ENCODE measurements around the gene RNPEP. TPM values are rescaled to one million over a fixed set of nuclear protein-coding genes. Genes with fewer than 3 reads are reported as not detected.

Gene RNPEP
- total and polyA plus RNA-seq, 4 donors = 28.0 to 43.1 (median 30.3) TPM

GRCh38 chr1:202034149-202034682 is 51.8 kb downstream of the RNPEP start:
- ATAC-seq (ENCODE audit: low FRiP score) = no peak
- peak overlapping the region; percentile 1 to 83 for H3K27ac ChIP-seq (ENCODE audit: low read depth in 1 of 2, low read length in 2 of 2)
- DNase-seq = no peak
- no peak overlapping the region for H3K4me3 ChIP-seq (ENCODE audit: low read length in 2 of 2)
- 67 to 68% methylated on average over 7 of the region's 7 CpGs for WGBS, 2 donors
- intact Hi-C loops (cut with DNase I) = no loop called here
- no peaks in the 10 kb centered on the region for H3K36me3 ChIP-seq (ENCODE audit: control insufficient read depth in 1 of 2, insufficient read depth in 2 of 2, low read length in 1 of 2)
- H3K27me3 ChIP-seq (ENCODE audit: control insufficient read depth in 1 of 2, insufficient read depth in 2 of 2, low read length in 1 of 2) = no peaks in the 10 kb centered on the region
- H3K9me3 ChIP-seq (ENCODE audit: control insufficient read depth, low read length) = no peaks in the 10 kb centered on the region
- peaks cover 0 to 3% of the 10 kb centered on the region in 2 donors for H3K4me1 ChIP-seq (ENCODE audit: control insufficient read depth in 1 of 2, insufficient read depth in 2 of 2, low read length in 2 of 2)

- WGBS, 2 donors = 6 to 9% methylated on average over 20 of the region's 20 CpGs
Measured at GRCh38 chr1:202034683-202035462, 52.4 kb downstream of the RNPEP start.

GRCh38 chr1:202036595-202037387 is 54.3 kb downstream of the RNPEP start:
- no peaks in the 10 kb centered on the region for H3K36me3 ChIP-seq (ENCODE audit: control insufficient read depth in 1 of 2, insufficient read depth in 2 of 2, low read length in 1 of 2)
- H3K27me3 ChIP-seq (ENCODE audit: control insufficient read depth in 1 of 2, insufficient read depth in 2 of 2, low read length in 1 of 2) = no peaks in the 10 kb centered on the region
- no peaks in the 10 kb centered on the region for H3K9me3 ChIP-seq (ENCODE audit: control insufficient read depth, low read length)
- no peak overlapping the region for H3K4me3 ChIP-seq (ENCODE audit: low read length in 2 of 2)
- ATAC-seq (ENCODE audit: low FRiP score) = no peak
- H3K4me1 ChIP-seq (ENCODE audit: control insufficient read depth in 1 of 2, insufficient read depth in 2 of 2, low read length in 2 of 2) = no peaks in the 10 kb centered on the region
- H3K27ac ChIP-seq (ENCODE audit: low read depth in 1 of 2, low read length in 2 of 2) = no peak overlapping the region
- 97% methylated on average over 9 of the region's 9 CpGs for WGBS, 2 donors
- no peak for DNase-seq
- intact Hi-C loops (cut with DNase I) = no loop called here

More at GRCh38 chr1:202034683-202035462, 52.4 kb downstream of the RNPEP start:
- H3K4me3 ChIP-seq (ENCODE audit: low read length in 2 of 2) = no peak overlapping the region
- intact Hi-C loops (cut with DNase I) = no loop called here
- ATAC-seq (ENCODE audit: low FRiP score) (peak; percentile 92), DNase-seq (peak; percentile 93 to 96)
- no peaks in the 10 kb centered on the region for H3K4me1 ChIP-seq (ENCODE audit: control insufficient read depth in 1 of 2, insufficient read depth in 2 of 2, low read length in 2 of 2)
- no peaks in the 10 kb centered on the region for H3K9me3 ChIP-seq (ENCODE audit: control insufficient read depth, low read length)
- H3K36me3 ChIP-seq (ENCODE audit: control insufficient read depth in 1 of 2, insufficient read depth in 2 of 2, low read length in 1 of 2) = no peaks in the 10 kb centered on the region
- no peaks in the 10 kb centered on the region for H3K27me3 ChIP-seq (ENCODE audit: control insufficient read depth in 1 of 2, insufficient read depth in 2 of 2, low read length in 1 of 2)
- peak overlapping the region; percentile 1 to 83 for H3K27ac ChIP-seq (ENCODE audit: low read depth in 1 of 2, low read length in 2 of 2)

- intact Hi-C loops (cut with DNase I) = no loop called here
- WGBS, 2 donors = 75 to 76% methylated on average over 4 of the region's 4 CpGs
Measured at GRCh38 chr1:202037706-202038296, 55.4 kb downstream of the RNPEP start.

GRCh38 chr1:202038688-202039346 is 56.4 kb downstream of the RNPEP start:
- H3K4me3 ChIP-seq (ENCODE audit: low read length in 2 of 2) = no peak overlapping the region
- no peaks in the 10 kb centered on the region for H3K4me1 ChIP-seq (ENCODE audit: control insufficient read depth in 1 of 2, insufficient read depth in 2 of 2, low read length in 2 of 2)
- no peaks in the 10 kb centered on the region for H3K9me3 ChIP-seq (ENCODE audit: control insufficient read depth, low read length)
- no peak overlapping the region for H3K27ac ChIP-seq (ENCODE audit: low read depth in 1 of 2, low read length in 2 of 2)
- WGBS, 2 donors = 97 to 98% methylated on average over 2 of the region's 2 CpGs
- intact Hi-C loops (cut with DNase I) = no loop called here
- DNase-seq (no peak), ATAC-seq (ENCODE audit: low FRiP score) (no peak)
- H3K36me3 ChIP-seq (ENCODE audit: control insufficient read depth in 1 of 2, insufficient read depth in 2 of 2, low read length in 1 of 2) = no peaks in the 10 kb centered on the region
- no peaks in the 10 kb centered on the region for H3K27me3 ChIP-seq (ENCODE audit: control insufficient read depth in 1 of 2, insufficient read depth in 2 of 2, low read length in 1 of 2)

More at GRCh38 chr1:202037706-202038296, 55.4 kb downstream of the RNPEP start:
- H3K36me3 ChIP-seq (ENCODE audit: control insufficient read depth in 1 of 2, insufficient read depth in 2 of 2, low read length in 1 of 2) = no peaks in the 10 kb centered on the region
- no peaks in the 10 kb centered on the region for H3K4me1 ChIP-seq (ENCODE audit: control insufficient read depth in 1 of 2, insufficient read depth in 2 of 2, low read length in 2 of 2)
- H3K9me3 ChIP-seq (ENCODE audit: control insufficient read depth, low read length) = no peaks in the 10 kb centered on the region
- DNase-seq (no peak), ATAC-seq (ENCODE audit: low FRiP score) (no peak)
- no peaks in the 10 kb centered on the region for H3K27me3 ChIP-seq (ENCODE audit: control insufficient read depth in 1 of 2, insufficient read depth in 2 of 2, low read length in 1 of 2)
- no peak overlapping the region for H3K4me3 ChIP-seq (ENCODE audit: low read length in 2 of 2)
- no peak overlapping the region for H3K27ac ChIP-seq (ENCODE audit: low read depth in 1 of 2, low read length in 2 of 2)

GRCh38 chr1:202045705-202046104 is 63.3 kb downstream of the RNPEP start:
- Histone ChIP-seq H3K4me1 (ENCODE audit: control insufficient read depth in 1 of 2, insufficient read depth in 2 of 2, low read length in 2 of 2) (no peaks in the 10 kb centered on the region), H3K27ac (ENCODE audit: low read depth in 1 of 2, low read length in 2 of 2) (no peak overlapping the region), H3K4me3 (ENCODE audit: low read length in 2 of 2) (no peak overlapping the region), H3K36me3 (ENCODE audit: control insufficient read depth in 1 of 2, insufficient read depth in 2 of 2, low read length in 1 of 2) (no peaks in the 10 kb centered on the region), H3K9me3 (ENCODE audit: control insufficient read depth, low read length) (no peaks in the 10 kb centered on the region), H3K27me3 (ENCODE audit: control insufficient read depth in 1 of 2, insufficient read depth in 2 of 2, low read length in 1 of 2) (no peaks in the 10 kb centered on the region)
- no peak for ATAC-seq (ENCODE audit: low FRiP score)
- DNase-seq = no peak
- intact Hi-C loops (cut with DNase I) = loop anchor here in 1 of 2 donors (5.0 kb wide), 1 partner anchor 62 kb away; no protein-coding TSS in a partner anchor
- WGBS, 2 donors = 95 to 96% methylated on average over 2 of the region's 2 CpGs

- no peak overlapping the region for H3K27ac ChIP-seq (ENCODE audit: low read depth in 1 of 2, low read length in 2 of 2)
- WGBS, 2 donors = 88 to 93% methylated on average over 3 of the region's 3 CpGs
- no peaks in the 10 kb centered on the region for H3K36me3 ChIP-seq (ENCODE audit: control insufficient read depth in 1 of 2, insufficient read depth in 2 of 2, low read length in 1 of 2)
- DNase-seq = no peak
- ATAC-seq (ENCODE audit: low FRiP score) = peak; percentile 36
- no peaks in the 10 kb centered on the region for H3K4me1 ChIP-seq (ENCODE audit: control insufficient read depth in 1 of 2, insufficient read depth in 2 of 2, low read length in 2 of 2)
- no peaks in the 10 kb centered on the region for H3K9me3 ChIP-seq (ENCODE audit: control insufficient read depth, low read length)
- H3K27me3 ChIP-seq (ENCODE audit: control insufficient read depth in 1 of 2, insufficient read depth in 2 of 2, low read length in 1 of 2) = no peaks in the 10 kb centered on the region
- H3K4me3 ChIP-seq (ENCODE audit: low read length in 2 of 2) = no peak overlapping the region
- intact Hi-C loops (cut with DNase I) = loop anchor here in 1 of 2 donors (5.0 kb wide), 1 partner anchor 61 kb away; no protein-coding TSS in a partner anchor
Measured at GRCh38 chr1:202046227-202046626, 63.8 kb downstream of the RNPEP start.
